ENCODE data around the gene STON1.

The STON1 gene

DNA sequence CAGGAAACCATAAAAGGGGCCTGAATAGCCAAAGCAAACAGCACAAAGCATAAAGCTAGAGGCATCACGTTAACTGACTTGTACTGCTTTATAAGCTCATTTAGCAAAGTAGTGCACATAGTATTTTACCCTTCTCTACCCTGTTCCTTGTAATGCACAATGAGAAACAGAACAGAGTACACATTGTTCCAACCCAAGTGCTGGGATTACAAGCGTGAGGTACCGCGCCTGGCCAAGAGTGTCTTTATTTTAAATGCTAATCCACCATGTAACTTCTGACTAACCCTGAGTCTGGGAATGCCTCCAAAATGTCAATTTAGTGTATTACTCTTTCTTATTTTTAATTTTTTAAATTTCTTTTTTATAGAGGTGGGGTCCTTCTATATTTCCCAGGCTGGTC is 46.4 kb upstream of the STON1 start:
- Histone ChIP-seq H3K4ac (ENCODE audit: low read length) (no peak overlapping the region), H3K14ac (ENCODE audit: low read length) (no peak overlapping the region), H3K27me3 (ENCODE audit: control insufficient read depth in 3 of 3, insufficient read depth in 3 of 3, low read depth in 1 of 3, low read length in 3 of 3) (no peaks in the 10 kb centered on the region), H4K91ac (ENCODE audit: low read depth, low read length, poor library complexity) (no peak overlapping the region), H3K4me1 (ENCODE audit: control insufficient read depth in 2 of 2, insufficient read depth in 1 of 2, low read depth in 1 of 2, low read length in 2 of 2) (peaks cover 0 to 9% of the 10 kb centered on the region in 2 donors), H3K9ac (ENCODE audit: low read depth, low read length, poor library complexity) (no peak overlapping the region), H2BK12ac (ENCODE audit: low read length) (no peak overlapping the region), H2BK5ac (ENCODE audit: low read length) (no peak overlapping the region), H3K4me3 (ENCODE audit: low read length in 2 of 2) (no peak overlapping the region), H4K8ac (ENCODE audit: low read depth, low read length) (no peak overlapping the region), H3K27ac (replicated peaks; ENCODE audit: low read length) (no peak overlapping the region), H3K79me1 (ENCODE audit: low read depth, low read length) (no peaks in the 10 kb centered on the region), H3K18ac (ENCODE audit: low read length) (no peak overlapping the region), H2BK120ac (ENCODE audit: low read depth, low read length) (no peak overlapping the region), H2AK5ac (ENCODE audit: low read depth, low read length) (no peak overlapping the region), H3K9me3 (replicated peaks in 1 of 2; ENCODE audit: control insufficient read depth in 2 of 2, insufficient read depth in 1 of 2, low read depth in 1 of 2, low read length in 2 of 2) (no peaks in the 10 kb centered on the region), H3K23ac (ENCODE audit: low read depth, low read length, poor library complexity) (no peak overlapping the region), H2BK15ac (ENCODE audit: low read length) (no peak overlapping the region), H2AFZ (ENCODE audit: low read length) (no peak overlapping the region), H3K4me2 (ENCODE audit: insufficient read depth, low read length, poor library complexity, severe bottlenecking) (no peak overlapping the region), H3K36me3 (replicated peaks in 1 of 2; ENCODE audit: control insufficient read depth in 2 of 2, insufficient read depth in 2 of 2, low read length in 2 of 2) (peaks cover 6 to 49% of the 10 kb centered on the region in 2 donors)
- no peak for DNase-seq (ENCODE audit: low spot score)
- WGBS, 2 donors (ENCODE audit: extremely low coverage in 2 of 2, insufficient read length in 2 of 2, insufficient replicate concordance in 1 of 2): no CpG with 5 or more reads among the region's 4 CpGs

DNA sequence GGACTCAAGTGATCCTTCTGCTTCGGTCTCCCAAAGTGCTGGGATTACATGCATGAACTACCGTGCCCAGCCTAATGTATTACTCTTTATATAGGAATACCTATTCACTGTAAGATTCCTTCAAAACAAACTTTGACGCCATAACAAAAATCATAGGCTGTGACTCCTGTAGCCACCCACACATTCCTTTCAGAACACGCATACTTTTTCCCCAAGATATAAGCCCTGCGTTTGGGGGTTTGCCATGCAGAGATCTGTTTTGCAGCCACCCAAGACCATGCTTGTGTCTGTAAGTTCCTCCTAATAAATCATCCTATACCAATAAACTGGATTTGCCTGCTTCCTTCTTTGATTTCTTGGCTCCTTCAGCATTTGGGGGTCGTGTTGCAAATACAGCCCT is 46.0 kb upstream of the STON1 start:
- Histone ChIP-seq H3K4me1 (ENCODE audit: control insufficient read depth in 2 of 2, insufficient read depth in 1 of 2, low read depth in 1 of 2, low read length in 2 of 2) (peaks cover 0 to 9% of the 10 kb centered on the region in 2 donors), H2BK15ac (ENCODE audit: low read length) (no peak overlapping the region), H3K4me3 (ENCODE audit: low read length in 2 of 2) (no peak overlapping the region), H2AFZ (ENCODE audit: low read length) (no peak overlapping the region), H4K8ac (ENCODE audit: low read depth, low read length) (no peak overlapping the region), H3K18ac (ENCODE audit: low read length) (no peak overlapping the region), H3K4ac (ENCODE audit: low read length) (no peak overlapping the region), H2AK5ac (ENCODE audit: low read depth, low read length) (no peak overlapping the region), H3K27ac (replicated peaks; ENCODE audit: low read length) (no peak overlapping the region), H3K36me3 (replicated peaks in 1 of 2; ENCODE audit: control insufficient read depth in 2 of 2, insufficient read depth in 2 of 2, low read length in 2 of 2) (peaks cover 6 to 53% of the 10 kb centered on the region in 2 donors), H3K23ac (ENCODE audit: low read depth, low read length, poor library complexity) (no peak overlapping the region), H3K27me3 (ENCODE audit: control insufficient read depth in 3 of 3, insufficient read depth in 3 of 3, low read depth in 1 of 3, low read length in 3 of 3) (no peaks in the 10 kb centered on the region), H2BK12ac (ENCODE audit: low read length) (no peak overlapping the region), H3K14ac (ENCODE audit: low read length) (no peak overlapping the region), H3K4me2 (ENCODE audit: insufficient read depth, low read length, poor library complexity, severe bottlenecking) (no peak overlapping the region), H2BK120ac (ENCODE audit: low read depth, low read length) (no peak overlapping the region), H2BK5ac (ENCODE audit: low read length) (no peak overlapping the region), H3K9me3 (replicated peaks in 1 of 2; ENCODE audit: control insufficient read depth in 2 of 2, insufficient read depth in 1 of 2, low read depth in 1 of 2, low read length in 2 of 2) (no peaks in the 10 kb centered on the region), H3K79me1 (ENCODE audit: low read depth, low read length) (no peaks in the 10 kb centered on the region), H3K9ac (ENCODE audit: low read depth, low read length, poor library complexity) (no peak overlapping the region), H4K91ac (ENCODE audit: low read depth, low read length, poor library complexity) (no peak overlapping the region)
- WGBS, 2 donors (ENCODE audit: extremely low coverage in 2 of 2, insufficient read length in 2 of 2, insufficient replicate concordance in 1 of 2): no CpG with 5 or more reads among the region's 6 CpGs
- DNase-seq (ENCODE audit: low spot score): no peak

DNA sequence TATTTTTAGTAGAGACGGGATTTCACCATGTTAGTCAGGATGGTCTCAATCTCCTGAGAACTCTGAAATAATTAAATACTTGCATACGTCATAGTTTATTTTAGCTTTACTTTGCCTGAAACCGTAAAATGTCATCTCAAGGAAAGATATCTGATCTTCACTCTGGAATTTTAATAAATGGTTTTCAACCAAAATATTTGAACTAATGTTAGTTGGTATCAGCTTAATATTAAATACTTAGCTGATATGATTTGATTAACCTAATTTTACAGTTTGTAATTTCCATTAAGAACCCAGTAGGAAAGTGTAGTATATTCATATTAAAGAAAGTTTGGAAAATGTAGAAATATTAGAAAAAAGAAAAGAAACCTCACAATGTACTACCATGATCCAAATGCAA is 41.4 kb upstream of the STON1 start:
- Histone ChIP-seq H3K4me1 (ENCODE audit: control insufficient read depth in 2 of 2, insufficient read depth in 1 of 2, low read depth in 1 of 2, low read length in 2 of 2) (no peaks in the 10 kb centered on the region), H2AK5ac (ENCODE audit: low read depth, low read length) (no peak overlapping the region), H3K4me2 (ENCODE audit: insufficient read depth, low read length, poor library complexity, severe bottlenecking) (no peak overlapping the region), H2AFZ (ENCODE audit: low read length) (no peak overlapping the region), H2BK120ac (ENCODE audit: low read depth, low read length) (no peak overlapping the region), H3K27ac (replicated peaks; ENCODE audit: low read length) (no peak overlapping the region), H3K4me3 (ENCODE audit: low read length in 2 of 2) (no peak overlapping the region), H3K9me3 (replicated peaks in 1 of 2; ENCODE audit: control insufficient read depth in 2 of 2, insufficient read depth in 1 of 2, low read depth in 1 of 2, low read length in 2 of 2) (no peaks in the 10 kb centered on the region), H4K8ac (ENCODE audit: low read depth, low read length) (no peak overlapping the region), H3K4ac (ENCODE audit: low read length) (no peak overlapping the region), H2BK15ac (ENCODE audit: low read length) (no peak overlapping the region), H3K27me3 (ENCODE audit: control insufficient read depth in 3 of 3, insufficient read depth in 3 of 3, low read depth in 1 of 3, low read length in 3 of 3) (no peaks in the 10 kb centered on the region), H3K14ac (ENCODE audit: low read length) (no peak overlapping the region), H3K23ac (ENCODE audit: low read depth, low read length, poor library complexity) (no peak overlapping the region), H2BK12ac (ENCODE audit: low read length) (no peak overlapping the region), H3K79me1 (ENCODE audit: low read depth, low read length) (no peaks in the 10 kb centered on the region), H4K91ac (ENCODE audit: low read depth, low read length, poor library complexity) (no peak overlapping the region), H2BK5ac (ENCODE audit: low read length) (no peak overlapping the region), H3K9ac (ENCODE audit: low read depth, low read length, poor library complexity) (no peak overlapping the region), H3K18ac (ENCODE audit: low read length) (no peak overlapping the region), H3K36me3 (replicated peaks in 1 of 2; ENCODE audit: control insufficient read depth in 2 of 2, insufficient read depth in 2 of 2, low read length in 2 of 2) (peaks cover under 1 to 52% of the 10 kb centered on the region in 2 donors)
- DNase-seq (ENCODE audit: low spot score): no peak
- WGBS, 2 donors (ENCODE audit: extremely low coverage in 2 of 2, insufficient read length in 2 of 2, insufficient replicate concordance in 1 of 2): no CpG with 5 or more reads among the region's 3 CpGs

DNA sequence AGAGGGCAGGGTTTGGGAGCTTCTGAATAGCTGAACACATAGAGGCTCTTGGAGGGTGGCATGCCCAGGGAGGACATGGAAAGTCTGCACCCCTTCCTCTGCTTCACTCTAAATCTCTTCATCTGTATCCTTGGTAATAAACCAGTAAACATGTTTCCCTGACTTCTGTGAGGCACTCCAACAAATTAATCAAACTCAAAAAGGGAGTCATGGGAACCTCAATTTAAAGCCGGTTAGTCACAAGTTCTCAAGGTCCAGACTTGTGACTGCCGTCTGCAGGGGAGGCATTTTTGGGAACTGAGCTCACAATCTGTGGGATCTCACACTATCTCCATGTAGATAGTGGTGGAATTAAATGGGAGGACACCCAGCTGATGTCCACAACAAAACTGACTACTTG is 33.1 kb upstream of the STON1 start:
- H3K27me3 ChIP-seq (ENCODE audit: control insufficient read depth in 3 of 3, insufficient read depth in 3 of 3, low read depth in 1 of 3, low read length in 3 of 3): no peaks in the 10 kb centered on the region
- no peaks in the 10 kb centered on the region for H3K9me3 ChIP-seq (replicated peaks in 1 of 2; ENCODE audit: control insufficient read depth in 2 of 2, insufficient read depth in 1 of 2, low read depth in 1 of 2, low read length in 2 of 2)
- H3K4me1 ChIP-seq (ENCODE audit: control insufficient read depth in 2 of 2, insufficient read depth in 1 of 2, low read depth in 1 of 2, low read length in 2 of 2): no peaks in the 10 kb centered on the region
- no peak overlapping the region for H3K18ac ChIP-seq (ENCODE audit: low read length)
- H3K27ac ChIP-seq (replicated peaks; ENCODE audit: low read length): no peak overlapping the region
- H3K14ac ChIP-seq (ENCODE audit: low read length): no peak overlapping the region
- no peak overlapping the region for H2AFZ ChIP-seq (ENCODE audit: low read length)
- no peak overlapping the region for H2BK12ac ChIP-seq (ENCODE audit: low read length)
- no peak for DNase-seq (ENCODE audit: low spot score)
- no peak overlapping the region for H3K4me3 ChIP-seq (ENCODE audit: low read length in 2 of 2)
- peaks cover 0 to 57% of the 10 kb centered on the region in 2 donors for H3K36me3 ChIP-seq (replicated peaks in 1 of 2; ENCODE audit: control insufficient read depth in 2 of 2, insufficient read depth in 2 of 2, low read length in 2 of 2)
- WGBS, 2 donors (ENCODE audit: extremely low coverage in 2 of 2, insufficient read length in 2 of 2, insufficient replicate concordance in 1 of 2): no CpG with 5 or more reads among the region's 2 CpGs
- no peak overlapping the region for H3K4ac ChIP-seq (ENCODE audit: low read length)
- H3K9ac ChIP-seq (ENCODE audit: low read depth, low read length, poor library complexity): no peak overlapping the region
- H3K79me1 ChIP-seq (ENCODE audit: low read depth, low read length): no peaks in the 10 kb centered on the region
- H3K23ac ChIP-seq (ENCODE audit: low read depth, low read length, poor library complexity): no peak overlapping the region
- no peak overlapping the region for H4K91ac ChIP-seq (ENCODE audit: low read depth, low read length, poor library complexity)
- no peak overlapping the region for H4K8ac ChIP-seq (ENCODE audit: low read depth, low read length)
- no peak overlapping the region for H2BK15ac ChIP-seq (ENCODE audit: low read length)
- no peak overlapping the region for H2BK5ac ChIP-seq (ENCODE audit: low read length)
- no peak overlapping the region for H3K4me2 ChIP-seq (ENCODE audit: insufficient read depth, low read length, poor library complexity, severe bottlenecking)
- H2AK5ac ChIP-seq (ENCODE audit: low read depth, low read length): no peak overlapping the region
- no peak overlapping the region for H2BK120ac ChIP-seq (ENCODE audit: low read depth, low read length)

All from neuronal stem cell (in vitro differentiated cells).